ENCODE measurements around the gene ACADSB.

DNA sequence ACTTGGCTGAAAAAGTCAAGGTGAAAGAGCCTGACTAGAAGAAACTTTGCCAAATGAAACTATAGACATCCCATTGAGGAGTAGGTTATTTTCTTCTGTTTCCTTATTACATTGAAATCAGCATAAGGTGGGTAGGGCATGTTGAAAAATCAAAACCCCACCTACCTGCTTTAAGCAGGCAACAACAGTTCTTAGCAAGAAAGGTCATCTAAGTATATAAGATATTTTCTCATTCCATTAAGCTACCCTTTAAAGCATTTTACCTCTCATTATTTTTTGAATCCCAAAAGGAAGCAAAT is 30.8 kb downstream of the ACADSB start:
- TF ChIP-seq, protein P1, sequence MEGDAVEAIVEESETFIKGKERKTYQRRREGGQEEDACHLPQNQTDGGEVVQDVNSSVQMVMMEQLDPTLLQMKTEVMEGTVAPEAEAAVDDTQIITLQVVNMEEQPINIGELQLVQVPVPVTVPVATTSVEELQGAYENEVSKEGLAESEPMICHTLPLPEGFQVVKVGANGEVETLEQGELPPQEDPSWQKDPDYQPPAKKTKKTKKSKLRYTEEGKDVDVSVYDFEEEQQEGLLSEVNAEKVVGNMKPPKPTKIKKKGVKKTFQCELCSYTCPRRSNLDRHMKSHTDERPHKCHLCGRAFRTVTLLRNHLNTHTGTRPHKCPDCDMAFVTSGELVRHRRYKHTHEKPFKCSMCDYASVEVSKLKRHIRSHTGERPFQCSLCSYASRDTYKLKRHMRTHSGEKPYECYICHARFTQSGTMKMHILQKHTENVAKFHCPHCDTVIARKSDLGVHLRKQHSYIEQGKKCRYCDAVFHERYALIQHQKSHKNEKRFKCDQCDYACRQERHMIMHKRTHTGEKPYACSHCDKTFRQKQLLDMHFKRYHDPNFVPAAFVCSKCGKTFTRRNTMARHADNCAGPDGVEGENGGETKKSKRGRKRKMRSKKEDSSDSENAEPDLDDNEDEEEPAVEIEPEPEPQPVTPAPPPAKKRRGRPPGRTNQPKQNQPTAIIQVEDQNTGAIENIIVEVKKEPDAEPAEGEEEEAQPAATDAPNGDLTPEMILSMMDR (IDR thresholded peaks at IDR 0.05; ENCODE audit: poor library complexity, severe bottlenecking): no peak
- TF ChIP-seq EZH2 (IDR thresholded peaks at IDR 0.05; ENCODE audit: borderline replicate concordance, insufficient read depth, low read length, poor library complexity, severe bottlenecking) (no peak), EP300 (conservative IDR thresholded peaks at IDR 0.05; ENCODE audit: poor library complexity, severe bottlenecking) (no peak), POLR2AphosphoS5 (IDR thresholded peaks at IDR 0.05) (no peak), RAD21 (conservative IDR thresholded peaks at IDR 0.05) (no peak)
- TF ChIP-seq, protein P2, sequence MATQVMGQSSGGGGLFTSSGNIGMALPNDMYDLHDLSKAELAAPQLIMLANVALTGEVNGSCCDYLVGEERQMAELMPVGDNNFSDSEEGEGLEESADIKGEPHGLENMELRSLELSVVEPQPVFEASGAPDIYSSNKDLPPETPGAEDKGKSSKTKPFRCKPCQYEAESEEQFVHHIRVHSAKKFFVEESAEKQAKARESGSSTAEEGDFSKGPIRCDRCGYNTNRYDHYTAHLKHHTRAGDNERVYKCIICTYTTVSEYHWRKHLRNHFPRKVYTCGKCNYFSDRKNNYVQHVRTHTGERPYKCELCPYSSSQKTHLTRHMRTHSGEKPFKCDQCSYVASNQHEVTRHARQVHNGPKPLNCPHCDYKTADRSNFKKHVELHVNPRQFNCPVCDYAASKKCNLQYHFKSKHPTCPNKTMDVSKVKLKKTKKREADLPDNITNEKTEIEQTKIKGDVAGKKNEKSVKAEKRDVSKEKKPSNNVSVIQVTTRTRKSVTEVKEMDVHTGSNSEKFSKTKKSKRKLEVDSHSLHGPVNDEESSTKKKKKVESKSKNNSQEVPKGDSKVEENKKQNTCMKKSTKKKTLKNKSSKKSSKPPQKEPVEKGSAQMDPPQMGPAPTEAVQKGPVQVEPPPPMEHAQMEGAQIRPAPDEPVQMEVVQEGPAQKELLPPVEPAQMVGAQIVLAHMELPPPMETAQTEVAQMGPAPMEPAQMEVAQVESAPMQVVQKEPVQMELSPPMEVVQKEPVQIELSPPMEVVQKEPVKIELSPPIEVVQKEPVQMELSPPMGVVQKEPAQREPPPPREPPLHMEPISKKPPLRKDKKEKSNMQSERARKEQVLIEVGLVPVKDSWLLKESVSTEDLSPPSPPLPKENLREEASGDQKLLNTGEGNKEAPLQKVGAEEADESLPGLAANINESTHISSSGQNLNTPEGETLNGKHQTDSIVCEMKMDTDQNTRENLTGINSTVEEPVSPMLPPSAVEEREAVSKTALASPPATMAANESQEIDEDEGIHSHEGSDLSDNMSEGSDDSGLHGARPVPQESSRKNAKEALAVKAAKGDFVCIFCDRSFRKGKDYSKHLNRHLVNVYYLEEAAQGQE (IDR thresholded peaks at IDR 0.05; ENCODE audit: borderline replicate concordance): no peak
